Hematopoietic multipotent progenitor cell treated with erythropoietin and hydrocortisone succinate and interleukin-3 and kit ligand, for 8 days (in vitro differentiated cells): Measurements from ENCODE around the gene CCDC150.
"Not testable (repeated sequence)": the region's sequence is repeated elsewhere in the genome, so short reads cannot be mapped to it uniquely, and the experiment has no call there.

Experiments used
- DNase-seq: peaks from one replicate; pipeline ENCODE4 v3.0.0-alpha.2; 2015

CCDC150 gene

DNA sequence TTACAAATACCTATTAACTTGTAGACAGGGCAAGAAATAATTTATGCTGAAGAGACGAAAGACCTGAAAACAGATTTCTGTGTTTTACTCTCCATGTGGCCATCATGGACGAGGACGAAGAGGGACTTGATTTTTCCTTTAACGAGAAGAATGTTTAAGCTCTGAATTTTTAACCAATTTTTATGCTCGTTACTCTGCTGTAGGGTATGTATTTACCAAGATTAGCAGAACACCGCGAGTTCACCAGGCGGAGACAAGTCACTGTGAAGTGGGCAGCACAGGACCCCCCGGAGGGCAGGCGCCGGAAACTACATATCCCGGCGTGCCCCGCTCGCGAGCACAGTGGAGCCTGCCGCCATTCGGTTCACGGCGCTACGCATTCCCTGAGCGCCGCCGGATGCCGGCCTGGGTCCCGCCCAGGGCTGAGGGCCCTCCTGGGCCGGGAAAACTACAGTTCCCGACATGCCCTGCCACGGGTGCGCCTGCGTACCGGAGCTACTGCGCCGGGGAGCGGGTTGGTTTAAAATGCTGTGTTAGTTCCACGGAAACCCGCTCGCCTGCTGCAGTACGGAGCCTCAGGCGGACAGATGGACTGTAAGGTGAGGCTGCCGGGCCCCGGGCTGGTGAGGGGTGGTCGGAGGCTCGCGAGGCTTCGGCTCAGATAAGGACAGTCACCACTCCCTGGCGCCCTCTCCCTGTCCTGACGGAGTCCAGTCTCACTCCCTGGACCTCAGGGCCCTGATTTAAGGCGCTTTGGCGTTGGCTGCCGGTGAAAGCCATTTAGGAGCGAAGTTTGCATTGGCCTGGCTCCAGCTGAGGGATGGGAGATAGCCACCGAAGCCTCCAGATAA lies at the start of gene CCDC150:
CCDC150 (plus strand) TSS at position 536 of the 851 bp plus-strand sequence; CDS start at position 588, 52 bp downstream.
- peak; percentile 93 for DNase-seq

DNA sequence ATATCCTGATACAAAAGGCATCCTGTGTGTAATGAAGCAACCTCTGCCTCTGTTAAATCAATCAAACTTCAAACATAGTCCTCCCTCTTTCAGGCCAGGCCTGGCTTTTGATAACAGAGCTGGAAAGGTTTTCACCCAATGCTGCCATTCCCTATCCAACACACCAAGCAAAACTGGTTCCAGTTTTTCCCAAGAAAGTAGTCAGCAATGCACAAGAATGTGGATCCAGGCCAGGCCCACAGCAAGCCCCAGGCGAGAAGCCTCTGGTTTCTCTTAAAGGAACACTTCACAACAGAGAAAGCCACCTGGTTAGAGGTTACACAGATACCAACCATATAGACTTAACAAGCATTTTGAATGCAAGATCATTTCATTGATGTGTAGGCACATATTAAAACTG lies 49.2 kb upstream of the CCDC150 start:
- DNase-seq = no peak

DNA sequence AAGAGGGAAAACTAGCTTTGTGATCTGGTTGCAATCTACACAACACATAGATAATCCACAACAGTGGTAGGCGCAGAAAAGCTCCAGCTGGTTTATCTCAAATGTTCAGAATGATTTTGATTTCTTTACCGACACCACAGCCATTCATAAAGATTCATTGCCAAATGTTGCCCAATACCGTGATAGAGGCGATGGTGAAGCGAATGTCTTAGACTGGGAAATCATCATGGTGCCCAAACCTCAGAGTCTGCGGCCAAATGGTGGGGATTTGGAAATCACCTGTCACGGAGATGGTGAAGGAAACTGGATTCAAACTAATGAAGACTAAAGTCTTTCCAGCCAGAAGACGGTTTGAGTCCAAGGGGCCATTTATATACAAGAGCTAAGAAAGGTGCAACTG lies 48.5 kb upstream of the CCDC150 start:
- no peak for DNase-seq

DNA sequence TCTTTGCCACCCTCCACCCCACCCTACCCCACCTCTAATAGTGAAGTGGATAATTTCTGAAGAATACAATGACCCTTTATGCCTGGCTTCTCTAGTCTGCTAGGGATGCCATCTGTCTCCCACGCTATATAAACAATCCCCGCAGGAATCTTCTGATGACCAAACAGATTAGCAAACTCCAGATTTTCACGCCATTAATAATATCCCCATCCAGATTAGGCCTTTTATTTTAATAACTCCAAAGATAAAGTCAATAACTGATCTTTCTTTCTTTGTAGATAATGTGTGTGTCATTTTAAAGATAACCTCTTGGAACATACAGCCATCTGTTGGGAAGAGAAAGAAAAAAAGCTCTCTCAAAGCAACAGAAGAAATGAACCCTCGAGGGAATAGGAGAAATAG lies 47.9 kb upstream of the CCDC150 start:
- no peak for DNase-seq

DNA sequence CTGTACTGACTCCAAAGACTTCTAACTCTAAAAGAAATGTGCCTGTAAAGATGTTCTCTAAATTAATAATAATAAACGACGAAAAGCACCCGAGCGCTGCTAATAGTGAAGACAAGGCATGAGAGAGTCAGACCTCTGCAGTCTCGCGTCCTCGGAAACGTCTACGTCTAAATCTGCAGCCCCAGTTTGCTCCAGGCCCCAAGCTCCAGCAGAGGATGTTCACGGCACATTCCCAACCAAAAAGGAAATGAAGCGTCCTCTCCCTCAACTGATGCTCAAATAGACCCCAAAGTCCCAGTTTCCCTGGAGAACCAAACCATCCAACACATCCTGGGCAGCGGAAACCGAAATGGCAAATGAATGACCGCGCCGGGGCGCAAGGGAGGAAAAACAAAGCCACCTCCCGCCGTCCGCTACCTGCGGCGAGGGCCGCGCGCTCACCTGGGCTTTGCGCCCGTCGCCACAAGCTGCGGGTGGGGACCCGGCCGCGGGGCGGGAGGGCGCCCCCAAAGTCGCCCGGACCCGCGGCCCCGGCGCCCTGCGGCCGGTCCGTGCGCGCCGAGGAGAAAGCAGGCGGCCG lies 47.1 kb upstream of the CCDC150 start:
- no peak for DNase-seq

DNA sequence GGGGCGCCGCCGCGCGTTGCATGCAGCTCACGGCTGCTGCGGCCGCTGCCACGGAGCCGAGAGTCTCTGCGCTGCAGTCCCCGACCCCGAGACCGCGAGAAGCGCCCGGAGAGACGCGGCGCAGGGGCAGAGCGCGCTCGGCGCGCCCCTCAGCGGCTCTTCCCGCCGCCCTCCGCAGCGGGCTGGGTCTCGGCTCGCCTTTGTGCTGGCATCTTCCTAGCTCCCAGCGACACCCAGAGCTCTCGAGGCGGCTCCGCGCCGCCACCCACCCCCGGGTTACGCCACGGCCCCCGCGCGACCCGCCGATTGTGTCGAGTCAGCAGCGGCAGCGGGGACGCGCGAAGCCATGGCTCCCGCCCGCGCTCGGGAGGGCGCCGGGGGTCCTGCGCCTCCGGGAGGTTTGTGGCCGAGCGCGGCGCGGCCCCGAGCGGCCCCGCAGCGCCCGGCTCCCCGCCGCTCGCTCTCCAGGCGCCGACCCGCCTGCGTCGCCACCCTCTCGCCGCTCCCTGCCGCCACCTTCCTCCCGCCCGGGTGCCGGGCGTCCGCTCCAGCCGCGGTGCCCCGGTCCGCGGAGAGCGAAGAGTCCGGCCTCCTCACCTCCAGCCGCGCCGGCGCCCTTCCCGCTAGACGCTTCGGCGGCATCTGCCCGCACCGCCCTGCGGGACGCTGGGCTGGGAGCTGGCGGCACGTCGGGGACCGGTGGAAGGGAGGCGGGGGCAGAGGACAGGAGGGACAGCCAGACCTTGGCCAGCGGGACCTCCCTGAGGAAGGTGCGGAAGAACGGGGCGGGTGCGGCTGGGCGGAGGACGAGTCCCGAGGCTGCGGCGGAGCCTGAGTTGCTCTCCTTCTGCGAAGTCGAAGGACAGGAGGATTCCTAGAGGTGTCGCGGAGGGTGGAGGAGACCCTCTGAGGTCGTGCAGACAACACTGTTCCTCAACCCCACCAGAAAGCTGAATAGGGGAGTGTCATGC lies 46.3 kb upstream of the CCDC150 start, which contains the start of gene HECW2:
HECW2 (minus strand) TSS at position 644 of the 971 bp plus-strand sequence.
- no peak for DNase-seq

DNA sequence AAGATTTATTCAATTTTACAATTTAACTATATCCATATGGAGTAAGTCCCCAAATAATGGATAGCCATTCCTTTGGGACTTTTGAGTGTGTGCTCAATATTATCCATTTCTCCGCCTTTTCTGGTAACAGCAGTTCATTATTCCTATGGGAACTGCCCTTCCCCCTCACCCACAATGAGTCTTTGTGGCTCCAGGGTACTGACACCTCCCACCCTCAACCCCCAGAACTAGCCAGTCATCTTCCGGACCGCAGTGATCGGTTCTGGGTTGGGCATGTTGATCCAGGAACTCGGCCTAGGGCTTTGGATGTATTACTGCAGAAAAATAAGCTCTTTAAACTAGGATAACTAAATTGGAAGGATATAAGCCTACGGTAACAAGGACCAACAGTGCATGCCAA lies 45.4 kb upstream of the CCDC150 start:
- DNase-seq = no peak

DNA sequence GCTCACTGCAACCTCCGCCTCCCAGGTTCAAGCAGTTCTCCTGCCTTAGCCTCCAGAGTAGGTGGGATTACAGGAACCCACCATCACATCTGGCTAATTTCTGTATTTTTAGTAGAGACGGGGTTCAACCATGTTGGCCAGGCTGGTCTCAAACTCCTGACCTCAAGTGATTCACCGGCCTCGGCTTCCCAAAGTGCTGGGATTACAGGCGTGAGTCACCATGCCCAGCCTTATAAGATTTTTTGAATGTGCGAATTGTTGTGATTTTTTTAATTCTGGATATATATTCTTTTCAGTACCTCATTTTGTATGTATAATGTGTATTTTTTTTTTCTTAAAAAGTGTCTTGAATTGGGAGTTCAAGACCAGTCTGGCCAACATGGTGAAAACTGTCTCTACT lies 42.0 kb upstream of the CCDC150 start:
- no peak for DNase-seq

DNA sequence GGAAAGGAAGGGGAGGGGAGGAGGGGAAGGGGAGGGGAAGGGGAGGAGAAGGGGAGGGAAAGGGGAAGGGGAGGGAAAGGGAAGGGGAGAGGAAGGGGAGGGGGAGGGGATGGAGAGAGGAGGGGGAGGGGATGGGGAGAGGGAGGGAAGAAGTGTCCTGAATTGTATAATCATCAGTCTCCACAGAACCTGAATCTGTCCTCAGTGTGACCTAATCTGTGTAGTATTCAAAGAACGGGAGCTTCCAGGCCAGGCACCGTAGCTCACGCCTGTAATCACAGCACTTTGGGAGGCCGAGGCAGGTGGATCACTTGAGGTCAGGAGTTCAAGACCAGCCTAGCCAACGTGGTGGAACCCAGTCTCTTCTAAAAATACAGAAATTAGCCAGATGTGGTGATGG lies 41.1 kb upstream of the CCDC150 start:
- no peak for DNase-seq

DNA sequence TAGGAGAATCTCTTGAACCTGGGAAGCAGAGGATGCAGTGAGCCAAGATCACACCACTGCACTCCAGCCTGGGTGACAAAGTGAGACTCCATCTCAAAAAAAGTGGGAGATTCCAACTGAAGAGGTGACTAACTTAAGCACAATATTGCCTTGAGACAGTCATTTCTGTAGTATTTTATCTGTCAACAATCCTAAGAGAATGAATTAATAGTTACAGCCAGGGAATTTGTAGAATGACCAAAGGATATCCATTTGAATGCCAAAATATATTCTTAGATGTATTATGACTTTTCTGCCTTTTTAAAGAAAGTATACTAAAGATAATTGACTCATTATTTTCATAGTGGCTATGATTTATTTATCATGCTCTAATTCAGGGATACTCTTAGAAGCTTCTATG lies 40.7 kb upstream of the CCDC150 start:
- no peak for DNase-seq

DNA sequence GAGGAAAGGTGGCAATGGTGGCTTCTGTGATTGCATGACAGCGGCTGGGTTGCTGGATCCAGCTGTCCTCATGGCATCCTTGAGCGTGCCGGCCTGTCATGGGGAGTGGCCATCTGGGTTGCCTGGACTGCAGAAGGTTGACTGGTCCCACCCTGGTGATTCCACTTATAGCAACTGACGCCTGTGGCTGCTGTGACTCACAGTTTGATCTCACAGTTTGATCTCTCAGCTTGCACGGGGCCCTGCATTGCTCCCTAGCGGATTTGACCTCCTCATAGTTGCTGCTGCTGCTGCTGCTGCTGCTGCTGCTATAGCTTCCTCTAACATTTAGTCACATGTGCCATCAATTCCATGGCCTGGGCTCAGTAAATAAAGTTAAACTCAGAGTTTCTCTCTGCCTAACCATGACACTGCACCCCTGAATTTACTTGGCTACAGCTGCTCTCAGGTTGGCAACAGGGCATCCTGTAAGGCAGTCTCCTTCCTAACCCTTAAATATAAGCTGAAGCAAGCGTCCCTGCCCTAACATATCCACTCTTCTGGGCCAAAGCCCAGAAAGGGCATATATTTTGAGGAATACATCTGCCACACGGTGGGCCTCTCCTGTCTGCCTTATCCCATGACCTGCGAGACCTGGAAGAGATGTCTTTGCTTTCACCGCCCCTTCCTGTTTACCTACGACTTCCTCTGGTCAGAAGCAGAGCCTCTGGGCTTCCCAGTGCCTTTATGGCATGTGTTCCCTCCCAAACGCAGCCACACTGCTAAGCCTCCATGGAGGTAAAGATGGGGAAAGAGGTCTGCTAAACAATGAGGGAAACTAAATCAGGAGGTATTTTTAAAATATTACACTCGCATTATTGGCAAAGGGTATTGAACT lies 37.8 kb upstream of the CCDC150 start:
- peak; percentile 14 for DNase-seq

DNA sequence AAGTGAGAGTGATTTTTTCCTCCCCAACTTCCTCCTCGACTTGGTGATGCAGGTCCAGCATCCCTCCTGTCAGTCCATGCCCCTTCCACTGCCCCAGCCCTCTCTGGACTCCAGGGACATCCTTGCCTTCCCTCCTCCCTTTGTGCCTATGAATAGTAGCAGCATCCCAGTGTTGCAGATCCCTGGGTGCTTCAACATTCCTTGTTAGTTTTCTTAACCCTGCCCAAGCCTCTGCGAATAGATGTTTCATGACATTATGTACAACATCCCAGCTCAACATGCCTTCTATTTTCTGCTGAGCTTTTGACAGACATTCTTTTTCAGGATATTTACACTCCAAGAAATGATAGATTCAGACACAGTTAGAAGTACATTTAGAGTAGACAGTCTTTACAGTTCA lies 35.3 kb upstream of the CCDC150 start:
- DNase-seq = no peak

DNA sequence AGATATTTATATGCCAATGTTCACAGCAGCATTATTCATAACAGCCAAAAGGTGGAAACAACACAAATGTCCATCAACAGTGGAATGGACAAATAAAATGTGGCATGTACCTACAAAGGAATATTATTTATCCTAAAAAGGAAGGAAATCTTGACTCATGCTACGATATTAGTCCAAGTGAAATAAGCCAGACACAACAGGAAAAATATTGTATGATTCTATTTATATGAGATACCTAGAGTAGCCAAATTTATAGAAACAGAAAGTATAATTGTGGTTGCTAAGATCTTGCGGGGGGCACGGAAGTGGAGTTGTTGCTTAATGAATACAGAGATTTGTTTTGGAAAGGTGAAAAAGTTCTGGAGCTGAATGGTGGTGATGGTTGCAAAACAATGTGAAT lies 33.0 kb upstream of the CCDC150 start:
- DNase-seq = no peak

DNA sequence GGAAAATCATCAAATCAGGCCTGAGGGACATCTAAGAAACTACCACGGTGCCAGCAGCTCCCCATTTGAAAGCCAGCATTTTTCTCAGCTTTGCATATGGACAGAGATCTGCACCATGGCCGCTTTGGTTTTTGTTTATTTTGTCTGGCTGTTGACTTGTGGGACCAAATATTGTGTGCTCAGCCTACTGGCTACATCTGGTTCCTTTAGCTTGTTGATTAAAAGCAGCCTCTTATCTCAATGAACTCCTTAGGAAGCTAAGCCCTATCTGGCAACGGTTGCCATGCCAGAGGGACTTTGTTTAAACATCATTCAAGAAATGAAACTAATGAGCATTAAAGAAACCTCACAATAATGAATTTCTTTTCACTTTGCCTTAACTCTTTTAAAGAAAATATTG lies 32.4 kb upstream of the CCDC150 start:
- peak; percentile 16 for DNase-seq

DNA sequence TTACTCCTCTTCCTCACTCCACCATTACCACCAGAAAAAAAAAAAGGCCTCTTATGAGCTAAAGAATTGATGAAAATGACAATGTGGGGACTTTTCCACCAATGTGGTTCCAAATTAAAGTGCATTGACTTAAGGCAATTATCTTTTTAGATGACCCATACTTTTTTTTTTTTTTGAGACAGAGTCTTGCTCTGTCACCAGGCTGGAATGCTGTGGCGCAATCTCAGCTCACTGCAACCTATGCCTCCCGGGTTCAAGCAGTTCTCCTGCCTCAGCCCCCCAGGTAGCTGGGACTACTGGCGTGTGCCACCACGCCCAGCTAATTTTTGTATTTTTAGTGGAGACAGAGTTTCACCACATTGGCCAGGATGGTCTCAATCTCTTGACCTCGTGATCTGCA lies 31.6 kb upstream of the CCDC150 start:
- DNase-seq = not testable (repeated sequence)

DNA sequence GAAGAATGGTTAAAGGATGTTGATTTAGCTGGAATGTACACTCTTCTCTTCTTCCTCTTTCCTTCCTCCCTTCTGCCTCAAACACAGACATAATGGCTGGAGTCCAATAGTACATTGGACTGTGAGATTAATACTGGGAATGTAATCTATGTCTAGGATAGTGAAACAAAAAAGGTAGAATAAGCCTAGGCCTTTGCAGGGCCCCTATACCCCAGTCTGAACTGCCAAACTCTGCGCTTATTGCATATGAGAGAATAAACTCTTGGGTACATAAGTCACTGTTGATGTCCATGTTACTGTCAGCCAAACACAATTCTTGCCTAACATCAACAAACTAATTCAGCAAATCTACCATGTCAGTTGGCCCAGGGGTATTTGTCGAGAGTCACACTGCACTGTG lies 29.7 kb upstream of the CCDC150 start:
- no peak for DNase-seq

DNA sequence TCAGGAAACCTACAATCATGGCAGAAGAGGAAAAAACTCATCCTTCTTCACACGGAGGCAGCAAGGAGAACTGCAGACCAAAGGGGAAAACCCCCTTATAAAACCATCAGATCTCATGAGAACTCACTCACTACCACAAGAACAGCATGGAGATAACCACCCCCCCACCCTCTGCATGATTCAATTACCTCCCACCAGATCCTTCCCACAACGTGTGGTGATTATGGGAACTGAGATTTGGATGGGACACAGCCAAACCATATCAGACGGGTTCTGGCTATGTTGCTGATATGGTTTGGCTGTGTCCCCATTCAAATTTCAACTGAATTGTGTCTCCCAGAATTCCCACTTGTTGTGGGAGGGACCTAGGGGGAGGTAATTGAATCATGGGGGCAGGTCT lies 28.7 kb upstream of the CCDC150 start:
- DNase-seq = no peak

DNA sequence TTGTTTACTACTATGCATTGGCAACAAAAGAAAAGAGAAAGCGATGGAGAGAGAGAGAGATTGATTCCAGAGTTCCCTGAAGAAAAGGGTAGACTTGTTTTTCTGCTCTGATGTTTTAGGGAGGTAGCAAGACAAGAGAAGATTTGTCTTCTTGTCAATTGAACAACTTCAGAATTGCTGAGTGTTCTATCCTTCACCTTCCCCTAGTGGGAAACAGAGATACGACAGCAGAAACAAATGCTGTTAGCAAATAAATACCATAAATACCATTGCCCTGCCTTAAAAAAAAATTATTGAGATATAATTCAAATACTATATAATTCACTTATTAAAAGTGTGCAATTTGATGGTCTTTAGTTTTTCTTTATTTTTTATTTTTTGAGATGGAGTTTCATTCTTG lies 26.2 kb upstream of the CCDC150 start:
- DNase-seq = no peak

DNA sequence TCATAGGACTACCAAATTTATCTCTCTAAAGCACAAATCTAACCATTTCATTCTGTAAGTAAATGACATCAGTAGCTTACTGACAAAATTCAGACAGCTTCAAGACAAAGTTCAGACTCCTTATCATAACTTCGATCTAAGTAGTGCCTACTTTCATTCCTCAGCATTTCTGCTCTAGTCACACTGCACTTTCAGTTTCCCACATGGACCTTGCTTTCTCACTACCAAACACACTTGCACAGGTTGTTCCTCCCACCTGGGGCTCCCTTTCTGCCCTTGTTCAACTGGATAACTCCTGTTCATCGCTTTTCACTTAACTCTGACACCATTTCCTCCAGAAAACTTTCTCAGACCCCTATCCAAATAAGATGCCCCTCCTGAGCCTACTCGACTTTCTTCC lies 22.1 kb upstream of the CCDC150 start:
- DNase-seq = no peak

DNA sequence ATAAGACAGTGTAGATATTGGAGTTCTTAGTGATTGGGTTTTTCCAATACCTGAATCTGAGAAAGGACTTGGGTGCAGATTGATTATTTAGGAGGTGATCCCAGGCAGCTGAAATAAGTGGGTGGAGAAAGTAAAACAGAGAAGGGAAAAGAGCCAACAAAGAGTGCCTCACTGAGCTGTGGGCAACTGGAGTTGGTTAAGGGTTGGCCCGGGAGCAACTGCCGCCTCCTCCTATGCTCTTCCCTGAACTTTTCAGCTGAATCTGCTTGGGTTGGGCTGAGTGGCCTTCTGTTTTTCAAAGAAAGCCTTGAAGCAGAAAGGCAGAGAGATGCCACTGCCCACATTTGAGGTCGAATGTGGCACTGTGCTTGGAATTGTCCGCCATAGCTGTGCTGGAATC lies 20.9 kb upstream of the CCDC150 start:
- no peak for DNase-seq

DNA sequence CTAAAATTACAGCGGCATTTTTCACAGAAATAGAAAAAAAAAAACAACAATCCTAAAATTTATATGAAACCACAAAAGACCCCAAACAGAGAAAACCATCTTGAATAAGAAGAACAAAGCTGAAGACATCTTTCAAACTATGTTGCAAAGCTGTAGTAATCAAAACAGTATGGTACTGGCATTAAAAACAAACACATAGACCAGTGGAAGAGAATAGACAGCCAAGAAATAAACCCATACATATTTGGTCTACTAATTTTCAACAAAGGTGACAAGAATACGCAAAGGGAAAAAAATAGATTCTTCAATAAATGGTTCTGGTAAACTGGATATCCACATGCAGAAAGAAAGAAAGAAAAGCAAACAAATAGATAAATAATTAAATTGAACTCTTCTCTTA lies 9.0 kb upstream of the CCDC150 start:
- DNase-seq = no peak

DNA sequence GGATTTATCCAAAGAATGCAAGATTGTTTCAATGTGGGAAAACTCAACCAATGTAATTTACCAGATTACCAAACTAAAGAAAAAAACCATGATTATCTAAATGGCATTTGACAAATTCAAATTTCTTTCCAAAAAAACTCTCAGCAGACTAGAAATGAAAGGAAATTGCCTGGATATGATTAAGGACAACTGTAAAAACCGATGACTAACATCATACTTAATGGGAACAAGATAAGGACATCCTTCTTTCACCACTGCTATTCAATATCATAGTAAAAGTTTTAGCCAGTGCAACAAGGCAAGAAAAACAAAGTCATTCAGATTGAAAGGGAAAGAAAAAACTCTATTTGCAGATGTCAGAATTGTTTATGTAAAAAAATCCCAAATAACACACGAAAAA lies 4.4 kb upstream of the CCDC150 start:
- no peak for DNase-seq
